GM19193 (cell line): Measurements from ENCODE around the gene ATP11C.

Experiments used
- POLR2A ChIP-seq: IDR thresholded peaks from 4 replicates; pipeline ENCODE4 v1.6.1; 2011; ENCODE audit not compliant: insufficient read depth, insufficient read length; ENCODE audit errors: extremely low read depth

Gene ATP11C

GRCh38 chrX:139930916-139931645 lies 1.8 kb downstream of the ATP11C start:
- TF ChIP-seq POLR2A, result no peak

- TF ChIP-seq POLR2A, result no peak
Measured at GRCh38 chrX:139930401-139930800, 2.5 kb downstream of the ATP11C start.

GRCh38 chrX:139929876-139930275 lies 3.0 kb downstream of the ATP11C start:
- no peak for TF ChIP-seq POLR2A

GRCh38 chrX:139924696-139925095 lies 8.2 kb downstream of the ATP11C start:
- TF ChIP-seq POLR2A, result no peak

- no peak for TF ChIP-seq POLR2A
Measured at GRCh38 chrX:139924069-139924695, 8.7 kb downstream of the ATP11C start.

DNA sequence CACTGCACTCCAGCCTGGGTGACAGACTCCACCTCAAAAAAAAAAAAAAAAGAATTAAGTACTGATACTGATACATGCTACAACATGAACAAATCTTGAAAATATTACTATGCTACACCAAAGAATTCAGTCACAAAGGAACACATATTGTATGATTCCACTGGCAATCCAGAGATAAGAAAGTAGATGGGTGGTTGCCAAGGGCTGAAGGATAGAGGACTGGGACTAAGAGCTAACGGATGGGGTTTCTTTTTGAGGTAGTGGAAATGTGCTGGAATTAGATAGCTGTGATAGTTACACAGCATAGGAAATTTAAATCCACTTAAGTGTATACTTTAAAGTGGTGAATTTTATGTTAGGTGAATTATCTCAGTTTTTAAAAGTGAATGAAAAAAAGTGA lies 12.5 kb downstream of the ATP11C start:
- no peak for TF ChIP-seq POLR2A

DNA sequence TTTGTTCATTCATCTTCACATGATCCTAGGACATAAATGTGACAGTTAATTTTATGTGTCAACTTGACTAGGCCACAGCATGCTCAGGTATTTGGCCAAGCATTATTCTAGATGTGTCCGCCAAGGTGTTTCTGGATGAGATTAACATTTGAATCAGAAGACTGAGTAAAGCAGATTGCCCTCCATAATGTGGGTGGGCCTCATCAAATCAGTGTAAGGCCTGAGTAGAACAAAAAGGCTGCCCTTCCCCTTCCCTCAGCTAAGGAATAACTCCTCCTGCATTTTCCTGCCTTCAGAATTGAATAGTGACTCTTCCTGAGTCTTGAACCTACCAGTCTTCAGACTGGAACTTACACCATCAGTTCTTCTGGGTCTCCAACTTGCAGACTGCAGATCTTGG lies 18.4 kb downstream of the ATP11C start:
- TF ChIP-seq POLR2A, result no peak

DNA sequence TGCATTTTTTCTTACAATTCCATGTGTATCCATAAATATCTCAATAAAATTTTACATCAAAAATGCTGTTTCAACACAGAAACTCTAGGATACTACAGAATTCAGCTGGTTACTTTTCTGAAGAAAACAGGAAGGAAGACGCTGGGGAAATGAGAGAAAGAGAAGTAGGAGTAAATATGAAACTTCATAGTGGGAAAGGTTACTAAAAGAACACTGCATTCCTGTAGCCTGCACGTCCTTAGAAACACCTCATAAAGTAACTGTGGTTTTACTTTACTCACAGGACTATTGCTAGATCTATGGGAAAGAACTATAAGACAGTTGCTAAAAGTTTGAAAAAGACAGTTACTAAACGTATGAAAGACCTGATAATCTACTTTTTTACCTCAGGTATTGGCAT lies 23.1 kb downstream of the ATP11C start:
- TF ChIP-seq POLR2A, result no peak

- TF ChIP-seq POLR2A, result no peak
Measured at GRCh38 chrX:139907078-139907477, 25.8 kb downstream of the ATP11C start.

- TF ChIP-seq POLR2A, result no peak
Measured at GRCh38 chrX:139905743-139906142, 27.1 kb downstream of the ATP11C start.

DNA sequence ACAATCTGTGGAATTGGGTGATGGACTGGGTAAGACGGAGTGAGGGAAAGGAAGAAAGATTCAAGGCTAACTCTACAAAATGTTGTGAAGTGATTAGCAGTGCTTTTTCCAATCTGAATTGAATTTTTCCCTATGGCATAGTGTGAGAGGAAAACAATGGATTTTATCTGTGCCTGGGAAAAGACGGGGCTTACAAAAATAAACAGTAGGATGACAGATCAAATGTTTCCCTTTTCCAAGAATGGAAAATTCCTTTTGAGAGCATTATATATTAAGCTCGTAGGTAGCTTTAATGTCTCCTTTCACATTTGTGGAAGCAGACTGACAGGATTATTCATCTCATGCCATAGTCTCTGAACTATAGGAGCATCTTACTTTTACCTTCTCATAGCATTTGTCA lies 27.8 kb downstream of the ATP11C start:
- no peak for TF ChIP-seq POLR2A

GRCh38 chrX:139903210-139903609 lies 29.6 kb downstream of the ATP11C start:
- TF ChIP-seq POLR2A, result no peak

DNA sequence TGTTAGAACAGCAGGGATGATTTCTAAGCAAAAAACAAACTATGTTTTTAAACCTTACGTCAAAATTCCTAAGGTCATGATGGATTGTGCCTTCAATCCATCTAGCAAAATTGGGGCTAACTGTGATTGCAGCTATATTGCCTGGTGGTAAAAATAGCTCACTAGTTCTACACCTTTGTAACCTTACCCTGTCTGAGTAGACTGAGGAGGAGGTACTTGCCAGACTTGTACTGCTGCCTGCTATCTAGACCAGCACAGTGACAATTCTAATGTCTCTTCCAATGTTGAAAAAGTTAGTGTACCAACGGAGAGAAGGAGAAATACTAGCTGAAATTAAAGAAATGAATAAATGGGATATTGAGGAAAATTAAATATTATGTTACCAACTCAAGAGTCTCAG lies 30.3 kb downstream of the ATP11C start:
- TF ChIP-seq POLR2A, result no peak

- no peak for TF ChIP-seq POLR2A
Measured at GRCh38 chrX:139898334-139898733, 34.5 kb downstream of the ATP11C start.

DNA sequence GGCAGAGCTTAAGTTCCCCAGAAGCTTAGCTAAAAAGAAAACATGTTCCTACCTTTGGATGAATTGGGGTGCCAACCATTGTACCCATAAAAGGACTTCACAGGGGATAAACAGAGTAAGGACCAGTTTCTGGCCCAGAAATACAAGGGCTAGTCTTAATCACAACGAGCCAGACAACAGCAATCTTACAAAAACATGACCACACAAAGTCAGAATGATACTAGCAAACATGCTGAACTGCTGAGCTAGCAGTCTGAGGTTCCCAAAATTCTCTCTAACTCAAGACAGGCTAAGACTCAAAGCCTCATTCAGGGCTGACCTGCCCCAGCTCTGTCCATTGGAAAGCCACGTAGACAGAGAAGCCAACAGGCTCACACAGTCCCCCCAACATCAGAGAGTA lies 40.3 kb downstream of the ATP11C start:
- TF ChIP-seq POLR2A, result no peak

DNA sequence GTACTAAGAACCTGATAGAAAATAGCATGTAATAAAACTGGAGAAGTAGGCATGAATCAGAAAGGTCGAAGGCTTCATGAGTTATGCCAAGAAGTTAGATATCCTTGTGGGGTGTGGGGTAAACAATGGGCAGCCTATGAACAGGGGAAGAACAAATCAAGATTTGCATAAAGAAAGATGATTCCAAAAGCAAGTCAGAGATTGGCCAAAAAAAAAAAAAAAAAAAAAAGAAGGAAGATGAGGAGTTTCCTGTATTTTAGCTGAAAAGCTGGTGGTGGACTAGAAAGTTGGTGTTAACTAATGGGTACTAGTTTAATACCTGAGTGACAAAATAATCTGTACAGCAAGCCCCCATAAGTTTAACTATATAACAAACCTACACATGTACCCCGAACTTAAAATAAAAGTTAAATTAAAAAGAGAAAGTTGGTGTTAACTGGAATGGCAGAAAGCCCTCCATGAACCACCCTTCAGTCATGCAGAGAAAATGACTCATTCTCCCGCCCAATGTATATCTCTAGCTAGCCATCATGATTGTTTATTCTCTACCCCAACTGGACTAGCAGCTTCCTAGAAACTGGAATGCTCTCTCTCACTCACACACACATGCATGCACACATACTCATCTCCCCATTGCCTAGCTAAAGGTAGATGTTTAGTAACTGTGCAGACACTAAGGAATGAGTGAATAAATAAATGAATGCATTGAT lies 41.7 kb downstream of the ATP11C start:
- TF ChIP-seq POLR2A, result no peak
